DMS153 (cell line): Measurements from ENCODE around the gene CCS.
"Not testable (repeated sequence)": the region's sequence is repeated elsewhere in the genome, so short reads cannot be mapped to it uniquely, and the experiment has no call there.

Experiments
- DNase-seq: peaks from one replicate; lab custom pipeline; 2025; lab: John Stamatoyannopoulos, UW

Gene CCS

GRCh38 chr11:66626382-66626781 is 33.4 kb downstream of the CCS start:
- no peak for DNase-seq

- no peak for DNase-seq
These were observed 33.9 kb downstream of the CCS start for GRCh38 chr11:66626926-66627325.

GRCh38 chr11:66628061-66628603 is 35.1 kb downstream of the CCS start:
- DNase-seq, result no peak

- no peak for DNase-seq
These were observed 36.4 kb downstream of the CCS start for GRCh38 chr11:66629356-66629755.

GRCh38 chr11:66631883-66632282 is 38.9 kb downstream of the CCS start:
- no peak for DNase-seq

GRCh38 chr11:66632952-66633351 is 40.0 kb downstream of the CCS start:
- DNase-seq, result no peak

- DNase-seq, result no peak
These were observed 43.4 kb downstream of the CCS start for GRCh38 chr11:66636411-66636810.

GRCh38 chr11:66637557-66638176 is 44.7 kb downstream of the CCS start:
- DNase-seq, result no peak

- peak; percentile 100 for DNase-seq
These were observed 45.4 kb downstream of the CCS start, which contains the start of gene RBM4 for GRCh38 chr11:66638177-66639065. Gene RBM4, plus strand, starts transcription at chr11:66638703. Its CDS starts 1,009 bp downstream, at chr11:66639712.

- no peak for DNase-seq
These were observed 46.3 kb downstream of the CCS start for GRCh38 chr11:66639066-66639813.

GRCh38 chr11:66639814-66640340 is 46.9 kb downstream of the CCS start:
- not testable (repeated sequence) for DNase-seq

GRCh38 chr11:66641834-66642233 is 48.8 kb downstream of the CCS start:
- DNase-seq, result no peak

GRCh38 chr11:66643745-66644437 is 50.9 kb downstream of the CCS start:
- DNase-seq, result no peak

- DNase-seq, result no peak
These were observed 53.8 kb downstream of the CCS start for GRCh38 chr11:66646828-66647227.

GRCh38 chr11:66649903-66650302 is 56.9 kb downstream of the CCS start:
- DNase-seq, result no peak

GRCh38 chr11:66651016-66651415 is 58.0 kb downstream of the CCS start:
- DNase-seq, result no peak

GRCh38 chr11:66652651-66653050 is 59.7 kb downstream of the CCS start:
- no peak for DNase-seq

- no peak for DNase-seq
These were observed 60.1 kb downstream of the CCS start for GRCh38 chr11:66653123-66653522.
